GM21381 (cell line): Measurements from ENCODE around the gene MAPK8IP2.
"Not testable (repeated sequence)": the region's sequence is repeated elsewhere in the genome, so short reads cannot be mapped to it uniquely, and the experiment has no call there.

ENCODE experiments used
- ATAC-seq: cut with Tn5 transposase; IDR thresholded peaks from one replicate; pipeline ENCODE4 v1.9.1; 2021; ENCODE audit warnings: mild to moderate bottlenecking, moderate library complexity; ENCODE audit not compliant: unreplicated experiment

MAPK8IP2 gene

DNA sequence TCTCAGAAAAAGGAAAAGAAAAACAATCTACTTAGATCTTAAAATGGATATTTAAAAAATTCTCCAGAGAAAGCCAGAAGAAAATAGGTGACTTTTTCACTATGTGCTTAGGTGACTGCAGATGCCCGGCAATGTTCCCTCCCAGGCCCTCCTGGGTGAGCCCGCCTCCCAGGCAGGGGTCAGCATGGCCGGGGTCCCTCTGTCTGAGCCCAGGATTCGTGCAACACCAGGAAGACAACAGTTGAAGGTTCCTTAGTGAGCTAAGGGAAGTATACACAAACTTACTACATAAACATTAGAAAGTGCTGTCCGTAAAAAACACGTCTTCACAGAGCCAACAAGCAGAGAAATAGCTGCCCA is 11.6 kb downstream of the MAPK8IP2 start:
- no peak for ATAC-seq

DNA sequence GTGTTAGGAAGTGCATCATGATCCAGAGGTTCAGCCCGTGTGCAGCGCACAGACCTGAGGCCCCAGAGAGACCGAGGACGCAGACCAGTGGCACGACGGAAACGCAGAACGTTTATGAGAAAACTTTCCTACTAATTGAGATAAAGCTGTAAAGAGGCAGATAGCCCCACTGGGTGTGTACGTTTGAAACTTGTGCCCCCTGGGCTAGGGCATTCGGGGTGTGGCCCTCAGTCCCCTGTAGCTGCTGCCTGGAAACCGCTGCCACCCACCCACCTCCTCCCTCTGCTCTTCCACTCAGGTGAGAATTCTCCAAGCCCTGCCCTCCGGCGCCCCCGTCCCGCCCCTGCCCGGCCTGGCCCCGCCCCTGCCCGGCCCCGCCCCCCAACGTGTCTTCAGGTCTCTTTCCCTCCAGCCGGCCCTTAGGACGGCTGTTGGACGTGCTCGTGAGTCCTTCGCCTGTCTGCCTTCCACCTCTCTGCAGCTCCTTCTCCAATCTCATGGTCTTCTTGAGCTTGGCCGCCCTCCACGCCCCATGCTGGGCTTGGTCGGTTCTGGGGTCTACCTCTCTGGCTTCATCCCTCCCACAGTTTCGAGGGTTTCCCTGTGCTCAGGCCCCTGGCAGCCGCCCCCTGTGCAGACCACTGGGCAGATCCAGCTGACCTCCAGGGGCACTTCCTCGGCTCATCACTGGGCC is 12.1 kb downstream of the MAPK8IP2 start:
- ATAC-seq, result no peak

DNA sequence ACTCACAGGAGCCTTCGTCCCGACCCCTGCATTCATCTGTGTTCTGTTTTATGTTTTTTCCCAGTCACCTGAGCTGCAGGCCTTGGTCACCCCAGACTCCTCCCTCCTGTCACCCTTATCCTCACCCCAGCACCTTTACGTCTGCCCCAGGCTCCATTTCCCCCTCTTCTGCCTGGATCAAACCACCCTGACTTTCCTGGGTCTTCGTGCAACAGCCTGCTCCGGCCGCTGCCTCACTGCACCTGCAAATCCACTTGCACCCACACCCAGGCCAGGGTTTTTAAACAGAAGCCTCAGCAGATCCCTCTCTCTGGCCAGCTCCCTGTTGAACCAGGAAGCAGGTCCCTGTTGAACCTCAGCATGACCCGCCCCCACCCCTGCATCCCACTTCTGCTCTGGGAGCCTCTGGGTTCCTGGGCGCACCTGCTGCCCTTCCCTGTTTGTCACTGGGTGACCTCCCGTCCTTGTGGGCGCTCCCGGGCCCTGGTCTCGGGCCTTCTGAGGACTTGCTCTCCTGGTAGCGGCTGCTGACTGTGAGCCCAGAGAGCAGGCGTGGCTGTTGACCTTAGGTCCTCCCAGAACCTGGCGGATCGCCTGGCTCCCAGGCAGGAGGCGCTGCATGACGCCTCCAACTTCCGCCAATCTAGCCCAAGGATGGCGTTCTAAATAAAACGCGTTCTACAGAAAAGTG is 12.8 kb downstream of the MAPK8IP2 start:
- no peak for ATAC-seq

DNA sequence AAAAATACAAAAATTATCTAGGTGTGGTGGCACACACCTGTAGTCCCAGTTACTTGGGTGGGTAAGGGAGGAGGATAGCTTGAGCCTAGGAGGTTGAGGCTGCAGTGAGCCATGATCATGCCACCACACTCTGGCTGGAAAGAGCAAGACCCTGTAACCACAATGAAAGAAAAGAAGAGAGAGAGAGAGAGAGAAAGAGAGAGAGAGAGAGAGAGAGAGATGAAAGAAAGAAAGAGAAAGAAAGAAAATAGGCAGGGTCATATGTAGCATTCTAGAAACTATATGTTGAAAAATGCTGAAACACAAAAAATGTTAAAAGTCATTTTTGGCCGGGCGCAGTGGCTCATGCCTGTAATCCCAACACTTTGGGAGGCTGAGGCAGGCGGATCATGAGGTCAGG is 13.7 kb downstream of the MAPK8IP2 start:
- not testable (repeated sequence) for ATAC-seq

DNA sequence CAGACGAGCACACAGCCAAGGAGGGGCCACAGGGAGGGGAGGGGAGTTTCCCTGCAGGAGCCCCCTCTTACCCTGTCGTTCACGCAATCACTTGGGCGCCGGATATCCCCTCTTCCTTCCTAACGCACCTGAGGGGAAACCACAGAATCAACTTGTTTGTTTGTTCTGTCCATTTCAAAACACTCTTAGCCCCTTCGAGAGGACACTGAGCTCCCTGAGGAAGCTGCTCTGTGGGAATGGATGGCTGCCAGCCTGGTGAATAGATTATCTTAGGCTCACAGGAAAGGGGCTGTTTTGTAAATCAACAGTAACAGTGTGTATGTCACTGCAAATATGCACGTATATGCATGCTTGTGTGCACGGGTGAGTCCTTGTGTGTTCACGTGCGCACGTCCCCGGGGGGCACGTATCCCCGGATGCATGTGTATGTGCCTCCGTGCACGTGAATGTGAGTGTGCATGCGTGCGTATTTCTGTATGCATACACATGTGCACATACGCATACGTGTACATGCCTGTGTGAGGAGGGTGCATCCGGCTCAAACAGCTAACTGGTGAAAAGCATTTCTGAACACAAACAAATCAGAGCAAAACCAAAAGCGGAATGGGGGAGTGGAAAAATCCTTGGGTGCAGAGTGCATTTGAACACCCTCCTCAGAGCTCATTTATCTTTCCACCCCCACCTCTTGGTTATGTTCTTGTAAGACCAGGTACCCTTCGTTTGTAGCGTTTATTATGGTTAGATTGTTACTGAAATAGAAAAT is 20.2 kb downstream of the MAPK8IP2 start:
- peak; percentile 60 for ATAC-seq

DNA sequence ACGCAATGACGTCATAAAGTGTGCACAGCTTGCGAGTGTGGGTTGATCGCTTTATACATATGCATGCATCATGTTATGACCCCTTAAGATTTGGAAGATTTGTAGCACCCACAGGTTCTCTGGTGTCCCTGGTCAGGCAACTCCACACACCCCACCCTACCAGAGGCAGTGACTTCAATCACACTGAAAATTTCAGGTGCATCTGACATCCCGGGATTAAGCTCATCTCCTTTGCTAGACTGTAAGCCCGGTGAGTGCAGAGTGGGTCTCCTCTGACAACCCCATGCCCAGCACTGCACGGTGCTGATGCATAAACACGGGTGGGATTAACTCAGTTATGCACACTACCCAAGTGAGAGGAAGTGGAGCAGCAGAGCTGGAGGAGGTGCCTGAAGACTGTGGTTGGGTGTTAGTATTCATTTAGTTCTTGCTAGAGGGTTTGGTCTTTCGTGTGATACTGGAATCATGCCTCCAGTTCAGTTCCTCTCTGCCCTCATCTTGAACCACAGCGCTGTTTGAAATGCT is 20.8 kb downstream of the MAPK8IP2 start:
- peak; percentile 40 for ATAC-seq

DNA sequence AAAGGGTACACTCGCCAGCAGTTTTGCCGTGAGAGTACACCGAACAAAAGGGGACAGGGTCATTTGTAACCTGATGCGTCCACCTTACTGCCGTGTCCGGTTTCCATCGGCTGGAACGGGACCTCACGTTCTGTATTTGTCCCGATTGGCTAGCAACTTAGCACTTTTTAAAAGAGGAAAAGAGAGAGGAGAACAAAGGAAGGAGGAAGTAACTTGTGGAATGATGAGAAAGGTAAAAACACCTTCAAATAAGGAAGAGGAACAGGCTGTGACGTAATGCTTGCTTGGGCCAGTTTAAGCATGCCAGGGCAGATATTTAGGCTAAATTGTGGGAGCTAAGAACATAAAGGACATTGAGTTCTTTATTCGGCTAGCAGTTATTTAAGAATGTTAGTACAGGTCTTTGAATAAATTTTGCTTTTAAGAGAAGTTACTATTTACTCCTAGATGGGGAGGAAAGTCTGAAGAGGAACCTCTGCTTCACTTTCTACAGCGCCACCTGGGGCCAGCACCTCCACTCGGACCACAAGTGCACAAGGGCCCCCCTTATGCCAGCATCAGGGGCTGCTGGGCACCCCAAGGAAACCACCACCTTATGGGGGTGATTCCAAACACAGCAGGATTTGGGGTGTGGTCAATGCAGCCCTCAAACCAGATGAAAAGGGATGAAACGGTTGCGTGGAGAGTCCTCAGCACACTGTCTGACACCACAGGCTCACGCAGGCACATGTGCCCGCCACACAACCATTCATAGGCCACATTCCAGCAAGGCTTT is 21.5 kb downstream of the MAPK8IP2 start:
- ATAC-seq, result no peak

DNA sequence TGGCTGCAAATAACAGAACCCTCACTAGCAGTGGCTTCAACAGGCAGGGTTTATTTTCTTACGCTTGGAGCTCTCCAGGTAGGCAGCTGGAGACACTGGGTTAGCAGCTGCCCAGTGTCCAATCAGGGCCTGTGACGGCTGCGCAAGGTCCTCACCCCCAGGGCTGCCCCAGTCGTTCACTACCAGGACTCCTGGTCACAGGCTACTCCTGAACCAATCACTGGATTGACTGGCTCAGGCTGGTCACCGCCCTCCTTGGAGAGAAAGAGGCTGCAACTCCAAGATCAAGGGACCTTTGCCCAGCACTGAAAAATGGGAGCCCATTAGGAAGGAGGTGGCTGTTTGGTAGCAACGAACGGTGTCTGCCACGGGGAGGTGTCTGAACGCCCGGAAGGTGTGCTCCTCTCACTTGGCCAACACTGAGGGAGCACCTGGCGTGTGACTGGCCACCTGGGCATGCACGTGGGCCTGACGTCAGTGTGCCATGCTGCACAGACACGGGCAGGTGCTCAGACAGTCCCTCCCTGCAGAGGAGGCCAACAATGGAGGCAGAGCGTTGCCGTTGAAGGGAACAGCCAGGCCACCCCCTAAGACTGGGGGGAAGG is 22.2 kb downstream of the MAPK8IP2 start:
- no peak for ATAC-seq

DNA sequence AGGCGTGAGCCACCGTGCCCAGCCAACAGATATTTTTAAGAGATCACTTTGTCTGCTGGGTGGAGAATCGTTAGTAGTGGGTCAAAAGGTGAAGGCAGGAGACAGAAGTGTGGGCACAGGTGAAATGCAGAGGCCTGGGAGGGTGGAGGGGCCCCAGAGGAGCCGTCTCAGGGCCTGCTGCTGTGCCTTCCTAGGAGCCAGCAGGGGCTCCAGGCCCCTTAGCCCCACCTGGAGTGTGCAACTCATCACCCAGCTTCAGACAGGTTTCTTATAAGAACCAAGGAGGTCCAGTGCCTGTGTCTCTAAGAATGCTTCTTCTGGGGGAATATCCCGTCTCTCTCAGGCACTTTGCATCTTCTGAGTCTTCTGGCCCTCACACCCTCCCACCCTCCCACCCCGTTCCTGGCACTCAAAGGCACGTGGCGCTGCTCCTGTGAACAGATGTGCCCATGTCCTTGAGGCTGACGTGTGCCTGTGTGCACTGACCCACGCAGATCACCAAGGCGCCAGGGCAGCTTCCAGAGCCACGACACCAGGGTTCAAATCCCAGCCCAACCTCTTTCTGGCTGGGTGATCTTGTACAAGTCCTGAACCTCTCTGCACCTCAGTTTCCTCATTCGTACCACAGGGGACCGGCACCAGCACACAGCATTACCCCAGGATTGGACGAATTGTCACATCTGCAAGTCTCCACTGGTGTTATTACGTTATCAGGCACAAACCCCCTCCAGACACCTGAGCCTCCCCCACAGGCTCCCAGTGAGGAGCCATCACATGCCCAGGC is 23.9 kb downstream of the MAPK8IP2 start:
- ATAC-seq, result no peak

DNA sequence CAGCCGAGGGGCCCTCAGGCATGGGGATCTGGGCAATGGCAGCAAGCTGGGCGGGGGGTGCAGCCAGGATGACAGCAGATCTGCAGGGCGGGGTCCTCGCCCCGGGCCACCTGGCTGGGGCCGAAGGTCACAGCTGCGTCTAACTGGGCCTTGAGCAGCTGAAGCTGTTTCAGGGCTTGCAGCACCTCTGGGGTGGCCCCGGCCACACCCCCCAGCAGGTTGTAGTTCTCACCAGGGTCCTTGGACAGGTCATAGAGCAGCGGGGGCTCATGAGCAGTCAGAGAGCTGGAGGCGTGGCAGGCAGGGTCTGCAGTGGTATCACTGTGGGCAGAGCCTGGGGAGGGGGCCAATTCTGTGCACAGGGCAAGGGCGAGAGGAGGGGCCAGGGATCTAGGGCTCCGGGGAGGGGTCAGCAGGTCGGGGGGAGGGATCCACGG is 24.6 kb downstream of the MAPK8IP2 start:
- no peak for ATAC-seq

DNA sequence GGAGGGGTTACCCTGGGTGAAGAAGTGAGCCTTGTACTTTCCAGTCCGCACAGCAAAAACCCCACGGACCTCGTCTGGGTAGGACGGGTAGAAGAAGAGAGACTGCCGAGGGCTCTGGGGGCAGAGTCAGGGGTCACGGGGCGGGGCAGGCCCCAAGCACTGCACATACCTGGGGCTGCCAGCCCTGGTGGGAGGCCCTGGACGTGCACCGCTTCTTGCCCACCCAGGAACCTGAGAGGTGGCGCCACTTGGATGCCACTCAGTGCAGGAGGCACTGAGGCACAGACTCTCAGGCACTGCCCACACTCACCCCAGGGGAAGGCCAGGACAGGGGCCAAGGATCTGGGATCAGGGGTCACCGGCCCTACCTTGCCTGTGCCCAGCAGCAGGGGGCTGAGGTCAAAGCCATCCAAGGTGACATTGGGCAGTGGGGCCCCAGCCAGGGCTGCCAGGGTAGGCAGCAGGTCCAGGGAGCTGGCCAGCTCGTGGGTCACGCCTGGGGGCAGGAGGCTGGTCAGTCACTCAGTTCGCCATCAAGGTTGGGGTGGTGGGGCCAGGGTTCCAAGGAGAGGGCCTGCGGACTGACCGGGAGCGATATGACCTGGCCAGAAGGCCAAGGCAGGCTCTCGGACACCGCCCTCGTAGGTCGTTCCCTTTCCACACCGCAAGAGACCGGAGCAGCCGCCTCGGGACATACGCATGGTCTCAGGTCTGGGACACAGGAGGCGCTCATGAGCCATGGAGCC is 25.1 kb downstream of the MAPK8IP2 start:
- ATAC-seq, result no peak

DNA sequence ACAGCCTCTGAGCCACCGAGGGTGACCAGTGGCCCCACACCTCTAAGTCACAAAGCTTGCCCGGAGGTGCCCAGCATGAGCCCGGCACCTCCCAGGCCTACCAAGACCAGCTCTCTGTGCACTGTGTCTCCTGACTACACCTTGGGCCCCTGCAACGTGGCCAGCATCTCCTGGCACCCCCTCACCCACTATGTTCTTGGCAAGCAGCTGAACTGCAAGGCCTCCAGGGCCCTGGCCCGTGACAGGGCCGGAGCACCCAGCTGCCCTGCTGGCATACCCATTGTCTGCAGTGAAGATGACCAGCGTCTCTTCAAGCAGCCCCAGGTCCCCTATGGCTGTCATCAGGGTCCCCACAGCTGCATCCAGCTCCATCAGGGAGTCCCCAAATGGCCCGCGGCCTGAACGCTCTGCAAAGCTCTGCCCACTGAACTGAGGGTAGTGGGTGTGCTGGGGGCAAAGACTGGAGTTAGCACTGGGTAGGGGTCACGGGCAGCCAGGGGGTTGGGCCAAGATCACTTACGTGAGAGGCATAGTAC is 25.8 kb downstream of the MAPK8IP2 start:
- no peak for ATAC-seq

DNA sequence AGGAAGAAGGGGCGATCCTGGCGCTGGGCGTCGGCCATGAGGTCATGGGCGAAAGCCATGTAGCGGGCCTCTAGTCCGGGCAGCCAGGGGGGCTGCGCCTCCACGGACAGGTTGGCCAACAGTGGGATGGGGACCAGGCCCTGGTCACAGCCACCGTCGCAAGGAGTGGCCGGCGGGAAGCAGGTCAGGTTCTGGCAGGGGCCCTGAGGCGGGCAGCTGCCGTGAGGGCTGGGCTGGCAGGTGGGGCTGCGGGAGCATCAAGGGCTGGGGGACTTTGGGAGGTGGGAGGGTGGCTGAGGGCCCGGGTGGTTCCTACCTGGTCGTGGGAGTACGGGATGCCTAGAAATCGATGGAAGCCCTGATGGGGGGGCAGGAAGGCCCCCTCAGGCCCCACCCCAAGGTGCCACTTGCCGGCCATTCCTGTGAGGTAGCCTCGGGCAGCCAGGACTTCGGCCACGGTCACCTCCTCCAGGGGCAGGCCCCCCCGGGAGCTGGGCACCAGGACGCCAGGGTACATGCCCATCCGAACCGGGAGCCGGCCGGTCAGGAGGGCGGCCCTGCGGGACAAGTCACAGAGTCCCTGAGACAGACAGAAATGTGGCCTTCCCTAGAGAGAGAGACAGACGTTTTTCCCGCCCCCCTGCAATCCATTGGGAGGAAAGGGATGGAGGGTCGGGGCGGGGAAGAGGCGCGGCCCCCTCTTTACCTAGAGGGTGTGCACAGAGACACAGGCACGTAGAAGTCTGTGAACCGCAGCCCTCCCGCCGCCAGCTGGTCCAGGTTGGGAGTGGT is 26.5 kb downstream of the MAPK8IP2 start:
- ATAC-seq, result no peak

DNA sequence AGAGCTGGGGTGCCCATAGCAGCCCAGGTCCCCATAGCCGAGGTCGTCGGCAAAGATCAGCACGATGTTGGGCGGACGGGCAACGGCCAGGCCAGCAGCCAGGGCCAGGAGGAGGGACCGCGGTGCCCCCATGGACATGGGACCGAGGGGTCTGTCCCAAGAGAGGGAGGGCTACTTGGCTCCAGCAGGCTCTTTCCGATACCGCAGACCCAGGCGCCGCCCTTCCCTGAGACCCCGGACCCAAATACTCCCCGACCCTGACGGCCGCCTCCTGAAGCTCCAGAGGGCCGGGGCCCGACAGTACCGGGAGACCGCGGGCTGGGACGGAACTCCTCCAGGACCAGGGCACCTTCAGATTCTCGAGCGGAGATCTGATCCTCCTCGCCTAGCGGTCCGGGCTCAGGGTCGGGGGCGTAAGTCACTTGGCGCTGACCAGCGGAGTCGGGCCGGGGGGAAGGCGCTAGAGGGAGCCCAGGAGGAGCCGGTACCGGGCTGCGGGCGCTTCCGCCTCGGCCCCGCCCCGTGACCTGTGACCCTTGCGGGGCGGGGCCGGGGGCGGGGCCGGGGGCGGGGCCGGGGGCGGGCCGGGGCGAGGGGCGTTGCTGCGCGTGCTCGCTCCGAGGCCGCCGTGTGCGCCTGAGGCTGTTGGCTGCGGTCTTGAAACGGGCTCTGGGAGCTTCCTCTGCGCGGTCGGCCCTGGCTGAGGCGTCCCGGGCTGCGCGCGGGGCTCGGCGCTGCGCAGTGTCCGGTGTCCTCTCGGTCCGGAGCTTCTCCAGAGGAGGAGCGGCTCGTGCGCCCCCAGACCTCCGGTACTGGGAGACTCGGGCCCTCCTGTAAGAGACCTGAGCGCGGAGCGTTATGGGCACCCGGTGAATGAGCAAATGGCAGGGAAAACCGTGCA is 27.3 kb downstream of the MAPK8IP2 start, which contains the start of gene ARSA:
Gene ARSA (minus strand): TSS at position 511 of the 901 bp plus-strand sequence. CDS start 373 bp downstream, at position 138.
- ATAC-seq, result peak; percentile 78

DNA sequence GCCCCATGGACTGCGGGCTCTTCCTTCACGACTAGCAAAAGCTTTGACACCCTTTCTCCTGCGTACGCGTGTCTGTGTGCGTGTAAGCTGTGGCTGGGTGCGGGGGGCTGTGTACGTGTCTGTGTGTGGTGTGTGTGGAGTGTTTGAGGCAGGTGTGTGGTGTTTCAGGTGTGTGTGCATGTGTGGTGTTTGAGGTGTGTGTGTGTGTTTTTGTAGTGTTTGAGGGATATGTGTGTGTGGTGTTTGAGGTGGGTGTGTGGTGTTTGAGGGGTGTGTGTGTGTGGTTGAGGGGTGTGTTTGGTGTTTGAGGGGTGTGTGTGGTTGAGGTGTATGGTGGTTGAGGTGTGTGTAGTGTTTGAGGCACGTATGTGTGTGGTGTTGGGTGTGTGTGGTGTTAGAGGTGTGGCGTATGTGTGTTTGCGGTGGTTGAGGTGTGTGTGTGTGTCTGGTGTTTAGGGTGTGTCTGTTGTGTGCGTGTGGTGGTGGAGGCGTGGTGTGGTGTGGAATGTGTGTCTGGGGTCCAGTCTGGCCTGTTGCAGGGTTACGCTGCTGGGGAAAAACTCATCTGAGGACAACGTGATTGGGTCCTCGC is 28.0 kb downstream of the MAPK8IP2 start:
- ATAC-seq, result no peak

DNA sequence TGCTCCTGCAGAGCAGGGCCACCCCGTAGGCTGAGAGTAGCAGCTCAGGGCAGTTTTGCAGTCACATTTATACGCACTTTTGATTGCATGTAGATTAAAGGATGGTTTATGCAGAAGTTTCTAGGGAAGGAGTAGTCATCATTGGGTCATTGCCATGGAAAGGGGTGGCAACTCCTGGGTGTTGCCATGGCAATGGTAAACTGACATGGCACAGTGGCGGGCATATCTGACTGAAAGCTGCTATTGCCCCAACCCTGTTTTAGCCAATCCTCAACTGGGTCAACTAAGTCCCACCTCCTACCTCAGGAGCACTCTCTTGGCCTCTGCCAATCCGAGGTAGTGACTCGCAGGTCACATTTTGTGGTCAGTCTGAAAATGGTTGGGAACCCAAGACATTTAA is 29.8 kb downstream of the MAPK8IP2 start:
- no peak for ATAC-seq
